ENCODE measurements around the gene PEX19. TPM values are rescaled to one million over a fixed set of nuclear protein-coding genes. Genes with fewer than 3 reads are reported as not detected.

PEX19 gene
- total RNA-seq, 4 donors from 2014 or later, result 21.2 to 39.7 (median 25.1) TPM

GRCh38 chr1:160228431-160228830 is 56.5 kb downstream of the PEX19 start:
- peaks cover 0 to 100% (median 28%) of the 10 kb centered on the region in 3 donors for H3K36me3 ChIP-seq
- no peaks in the 10 kb centered on the region for H3K27me3 ChIP-seq
- TF ChIP-seq CTCF (IDR thresholded peaks at IDR 0.05) (no peak), POLR2A (IDR thresholded peaks at IDR 0.05) (no peak)
- no peak overlapping the region for H3K4me3 ChIP-seq
- intact Hi-C loops (cut with DNase I), result no loop called here
- no peaks in the 10 kb centered on the region for H3K9me3 ChIP-seq
- no peak overlapping the region for H3K27ac ChIP-seq
- peaks cover 0 to 10% (median 0%) of the 10 kb centered on the region in 3 donors for H3K4me1 ChIP-seq
- no peak for DNase-seq

GRCh38 chr1:160227561-160227960 is 57.4 kb downstream of the PEX19 start:
- Histone ChIP-seq H3K9me3 (no peaks in the 10 kb centered on the region), H3K36me3 (peaks cover 5 to 100% (median 36%) of the 10 kb centered on the region in 3 donors), H3K27me3 (no peaks in the 10 kb centered on the region), H3K4me1 (peaks cover 0 to 10% (median 0%) of the 10 kb centered on the region in 3 donors), H3K4me3 (no peak overlapping the region), H3K27ac (no peak overlapping the region)
- intact Hi-C loops (cut with DNase I), result no loop called here
- WGBS, 2 donors, result 75 to 94% methylated on average over 1 of the region's 1 CpG
- no peak for TF ChIP-seq CTCF (IDR thresholded peaks at IDR 0.05)
- TF ChIP-seq POLR2A (IDR thresholded peaks at IDR 0.05), result no peak
- no peak for DNase-seq

GRCh38 chr1:160227034-160227433 is 57.9 kb downstream of the PEX19 start:
- no peak for DNase-seq
- Histone ChIP-seq H3K4me3 (no peak overlapping the region), H3K9me3 (no peaks in the 10 kb centered on the region), H3K4me1 (peaks cover 0 to 10% (median 0%) of the 10 kb centered on the region in 3 donors), H3K27ac (no peak overlapping the region), H3K27me3 (no peaks in the 10 kb centered on the region), H3K36me3 (peaks cover 5 to 100% (median 41%) of the 10 kb centered on the region in 3 donors)
- no peak for TF ChIP-seq CTCF (IDR thresholded peaks at IDR 0.05)
- no peak for TF ChIP-seq POLR2A (IDR thresholded peaks at IDR 0.05)
- 67 to 70% methylated on average over 4 of the region's 4 CpGs for WGBS, 2 donors
- intact Hi-C loops (cut with DNase I), result no loop called here

Small RNAs within 50 kb of the gene (small RNA-seq; reads per million reads assigned to genes)
- gene RF00019, result 0 reads per million in 4 donors

Other genes starting within 250 kb of the PEX19 start
- under 1 TPM in 1 of 4 donors, not detected in 3; 0.59 TPM for gene KCNJ10, start 215.0 kb downstream of the PEX19 start, total RNA-seq
- not detected for gene KCNJ9, start 203.6 kb downstream of the PEX19 start, total RNA-seq
- gene IGSF8, start 186.5 kb downstream of the PEX19 start, total RNA-seq, result 10 to 100 TPM; 17.0 to 19.6 (median 17.2) TPM
- 10 to 100 TPM in 1 of 4 donors, 1 to 10 TPM in 3; 2.2 to 32.6 (median 5.3) TPM for gene ATP1A2, start 169.4 kb downstream of the PEX19 start, total RNA-seq
- gene ATP1A4, start 133.5 kb downstream of the PEX19 start, total RNA-seq, result 1 to 10 TPM in 1 of 4 donors, under 1 TPM in 1, not detected in 2; 0.19 to 1.8 TPM
- under 1 TPM in 1 of 4 donors, not detected in 3; 0.95 TPM for gene CASQ1, start 94.6 kb downstream of the PEX19 start, total RNA-seq
- 10 to 100 TPM; 39.1 to 86.0 (median 69.8) TPM for gene PEA15, start 79.7 kb downstream of the PEX19 start, total RNA-seq
- gene DCAF8, start 22.6 kb downstream of the PEX19 start, total RNA-seq, result 100 to 1,000 TPM in 1 of 4 donors, 10 to 100 TPM in 3; 54.0 to 139 (median 58.6) TPM
- 10 to 100 TPM; 74.9 to 99.8 (median 91.3) TPM for gene COPA, start 58.1 kb upstream of the PEX19 start, total RNA-seq
- gene NCSTN, start 58.2 kb upstream of the PEX19 start, total RNA-seq, result 10 to 100 TPM; 40.2 to 57.6 (median 49.8) TPM
- gene NHLH1, start 81.9 kb upstream of the PEX19 start, total RNA-seq, result under 1 TPM in 1 of 4 donors, not detected in 3; 0.19 TPM
- 10 to 100 TPM in 1 of 4 donors, 1 to 10 TPM in 3; 5.9 to 10.8 (median 7.7) TPM for gene VANGL2, start 115.4 kb upstream of the PEX19 start, total RNA-seq
- gene SLAMF6, start 238.1 kb upstream of the PEX19 start, total RNA-seq, result 1 to 10 TPM; 1.2 to 5.0 (median 1.5) TPM